GM12878 (cell line): Measurements from ENCODE around the gene GPR87. TPM values are rescaled to one million over a fixed set of nuclear protein-coding genes. Genes with fewer than 3 reads are reported as not detected.

Experiments
- ATAC-seq: fragments of 200-7000 bp; cut with Tn5 transposase; 3 replicates; pipeline ENCODE4 v1.9.1; 2020; ENCODE audit warnings: mild to moderate bottlenecking, moderate library complexity
- BruUV-seq: library from RNA; stranded (reverse); fragments of 400-500 nt; replicated peaks from 2 replicates; lab custom pipeline; 2021; lab: Mats Ljungman, UMichigan
- CTCF ChIA-PET: fragments of 300-600 bp; sonication (Branson Sonifier 250); formaldehyde crosslinking; extraction: SDS; loops from one replicate; lab custom pipeline; 2021; ENCODE audit warnings: inconsistent platforms; lab: Yijun Ruan, JAX
- POLR2A ChIA-PET: fragments of 350-600 bp; formaldehyde crosslinking; extraction: SDS; loops from one replicate; lab custom pipeline; 2021; ENCODE audit warnings: inconsistent platforms; lab: Charles Lee
- RAD21 ChIA-PET: fragments of 300-600 bp; sonication (Branson Sonifier 250); formaldehyde crosslinking; loops from one replicate; lab custom pipeline; 2023; ENCODE audit warnings: antibody characterized with exemption; ENCODE audit not compliant: unreplicated experiment; lab: Charles Lee
- SMC1A ChIA-PET: fragments of 300-600 bp; sonication (Branson Sonifier 250); formaldehyde crosslinking; loops from one replicate; lab custom pipeline; 2023; ENCODE audit not compliant: unreplicated experiment, uncharacterized antibody; lab: Charles Lee
- DNase-seq: peaks from one replicate; pipeline ENCODE4 v3.0.0-alpha.2; 2011; ENCODE audit warnings: low read depth, low spot score
- FAIRE-seq: peaks from 3 replicates; lab custom pipeline; 2011; peaks lifted over from hg19 to GRCh38; lab: Jason Lieb, UNC
- H2AFZ ChIP-seq: 2 replicates; pipeline ENCODE4 v1.6.0; 2011; ENCODE audit warnings: low read depth, low read length, control low read depth; ENCODE audit not compliant: control insufficient read depth
- H3K27ac ChIP-seq: 2 replicates; pipeline ENCODE4 v1.5.1; 2011; ENCODE audit warnings: control low read depth; ENCODE audit not compliant: control insufficient read depth, insufficient read depth
- H3K27me3 ChIP-seq, 2 experiments: replicated peaks in 1 of 2; 2 replicates each; pipeline versions ENCODE4 v1.6.0 to v1.6.1; 2011; ENCODE audit warnings: low read length in 1 of 2; ENCODE audit not compliant: control insufficient read depth in 2 of 2, insufficient read depth in 2 of 2
- H3K36me3 ChIP-seq, 2 experiments: 2 replicates each; pipeline ENCODE4 v1.5.1; 2011; ENCODE audit warnings: low read length in 1 of 2; ENCODE audit not compliant: control insufficient read depth in 2 of 2, insufficient read depth in 2 of 2
- H3K4me1 ChIP-seq: 2 replicates; pipeline ENCODE4 v1.6.1; 2011; ENCODE audit warnings: mild to moderate bottlenecking, low read length, moderate library complexity, mixed read lengths; ENCODE audit not compliant: control insufficient read depth, insufficient read depth
- H3K4me2 ChIP-seq: 2 replicates; pipeline ENCODE4 v1.6.0; 2011; ENCODE audit warnings: control low read depth; ENCODE audit not compliant: control insufficient read depth, insufficient read depth
- H3K4me3 ChIP-seq: fragments of 200-600 bp; sonication (generic); 2 replicates; pipeline ENCODE4 v1.5.1; 2016
- H3K79me2 ChIP-seq: 2 replicates; pipeline ENCODE4 v1.6.0; 2011; ENCODE audit warnings: low read length; ENCODE audit not compliant: control insufficient read depth, insufficient read depth
- H3K9ac ChIP-seq: 2 replicates; pipeline ENCODE4 v1.8.0; 2011; ENCODE audit warnings: low read length, control low read depth, mixed read lengths; ENCODE audit not compliant: control insufficient read depth, insufficient read depth
- H3K9me3 ChIP-seq: replicated peaks from 3 replicates; pipeline ENCODE4 v1.5.1; 2011; ENCODE audit warnings: mild to moderate bottlenecking, low read length; ENCODE audit not compliant: control insufficient read depth, insufficient read depth
- H4K20me1 ChIP-seq: 2 replicates; pipeline ENCODE4 v1.6.0; 2011; ENCODE audit not compliant: control insufficient read depth, insufficient read depth
- BACH1 ChIP-seq: fragments of 450-650 bp; IDR thresholded peaks from 2 replicates; pipeline ENCODE4 v1.6.1; 2017; ENCODE audit warnings: mild to moderate bottlenecking, borderline replicate concordance
- BCLAF1 ChIP-seq: fragments of 450-650 bp; IDR thresholded peaks from 2 replicates; pipeline ENCODE4 v1.6.1; 2017; ENCODE audit warnings: antibody characterized with exemption, mild to moderate bottlenecking, moderate library complexity
- CREB1 ChIP-seq: IDR thresholded peaks from 2 replicates; pipeline ENCODE4 v1.6.1; 2012; ENCODE audit warnings: low read depth, mild to moderate bottlenecking, inconsistent platforms
- EED ChIP-seq: sonication (generic); IDR thresholded peaks from 2 replicates; pipeline ENCODE4 v1.6.1; 2016; ENCODE audit warnings: antibody characterized with exemption, low read depth
- EGR1 ChIP-seq, 2 experiments: IDR thresholded peaks; 1 replicate in 1 of 2; 2 replicates in 1 of 2; pipeline ENCODE4 v1.6.1; 2011 to 2012; ENCODE audit warnings: low read depth in 2 of 2, low read length in 2 of 2, borderline replicate concordance in 1 of 2, mild to moderate bottlenecking in 1 of 2, moderate library complexity in 1 of 2
- GATAD2B ChIP-seq: fragments of 450-650 bp; conservative IDR thresholded peaks from 2 replicates; pipeline ENCODE4 v1.6.1; 2017; ENCODE audit warnings: low read depth, mild to moderate bottlenecking, moderate library complexity
- RAD51 ChIP-seq: fragments of 450-650 bp; IDR thresholded peaks from 2 replicates; pipeline ENCODE4 v1.6.1; 2016; ENCODE audit warnings: moderate library complexity, mild to moderate bottlenecking, inconsistent platforms
- ZBED1 ChIP-seq: IDR thresholded peaks from 2 replicates; pipeline ENCODE4 v1.6.1; 2016; ENCODE audit warnings: borderline replicate concordance
- ZBTB11 ChIP-seq: fragments of 450-650 bp; formaldehyde crosslinking; IDR thresholded peaks from 2 replicates; pipeline ENCODE4 v1.5.0; 2022; ENCODE audit warnings: mild to moderate bottlenecking, missing genetic modification characterization
- WGBS: methylation state at CpG from one replicate; pipeline ENCODE4 v1.1.6; 2016; ENCODE audit warnings: low lambda C conversion rate; ENCODE audit not compliant: insufficient replicate concordance, insufficient coverage; ENCODE audit errors: missing lambda C conversion rate; 5-methylcytosine and 5-hydroxymethylcytosine counted together
- in situ Hi-C: fragments of 300-500 bp; cut with MboI; formaldehyde crosslinking; loops from 9 replicates; pipeline ENCODE4 v1.14.3; 2018; ENCODE audit warnings: mixed read lengths
- intact Hi-C: fragments of 100-400 bp; cut with micrococcal nuclease; formaldehyde crosslinking; loops from one replicate; pipeline ENCODE4 v1.14.2; 2022; ENCODE audit not compliant: unreplicated experiment
- polyA plus RNA-seq, 11 experiments: library from polyadenylated mRNA; depleted of rRNA in 4 of 11; unstranded in 6 of 11; stranded (reverse) in 5 of 11; fragments of >200 nt; fragmentation: Nextera tagmentation in 4 of 11; fragmentation: Illumina TruSeq in 1 of 11; extraction: Ambion mirVana in 4 of 11; extraction: Trizol in 1 of 11; gene quantifications; 1 replicate in 1 of 11; 2 replicates in 10 of 11; pipeline versions ENCODE4 v1.2.1 to v1.2.3, GENCODE V29; 2011 to 2016; ENCODE audit warnings: inconsistent platforms in 2 of 11, missing spikeins in 2 of 11, low read depth in 1 of 11
- total RNA-seq, 4 experiments: library from RNA; depleted of rRNA in 3 of 4; stranded (reverse); fragments of >200 nt in 3 of 4; fragmentation: Illumina TruSeq in 1 of 4; extraction: Trizol in 1 of 4; gene quantifications; 2 replicates each; pipeline versions ENCODE4 v1.2.1 to v1.2.3, GENCODE V29; 2013 to 2021

Gene GPR87
- total and polyA plus RNA-seq, 10 of the 15 experiments (the other 5 are each of a cell fraction or from before 2014, with no cell fraction given) = 0.06 to 0.27 (median 0.16) TPM; not detected in 5

- in situ Hi-C loops = no loop called here
- H3K4me3 ChIP-seq = no peak overlapping the region
- H3K4me2 ChIP-seq = no peak overlapping the region
- H3K79me2 ChIP-seq = no peaks in the 10 kb centered on the region
- H3K27ac ChIP-seq = no peak overlapping the region
- H3K36me3 ChIP-seq = no peaks in the 10 kb centered on the region
- TF ChIP-seq EED (no peak), CREB1 (no peak), GATAD2B (no peak), ZBED1 (no peak), ZBTB11 (CRISPR knock-in tag) (no peak), RAD51 (no peak), EGR1 (IDR thresholded peaks at IDR 0.05; ENCODE audit: borderline replicate concordance in 1 of 2, low read depth in 2 of 2, low read length in 2 of 2) (no peak), BCLAF1 (no peak), BACH1 (no peak)
- no peaks in the 10 kb centered on the region for H3K4me1 ChIP-seq
- no peak overlapping the region for H2AFZ ChIP-seq
- CTCF ChIA-PET = no interaction called here
- SMC1A ChIA-PET = no interaction called here
- POLR2A ChIA-PET = no interaction called here
- no peak for FAIRE-seq
- no peaks in the 10 kb centered on the region for H4K20me1 ChIP-seq
- no peaks in the 10 kb centered on the region for H3K9me3 ChIP-seq
- ATAC-seq = no peak
- RAD21 ChIA-PET = no interaction called here
- no peak overlapping the region for H3K9ac ChIP-seq
- 96% methylated on average over 2 of the region's 2 CpGs for WGBS
- no peak for DNase-seq
- no peaks in the 10 kb centered on the region; a peak in 1 of 4 replicates for H3K27me3 ChIP-seq
- intact Hi-C loops = no loop called here
- BruUV-seq = no TSS peak
These were observed 774 bp downstream of the GPR87 start for GRCh38 chr3:151315846-151316245.
